HEK293 (cell line): ENCODE results near the gene OCA2.

Source experiments
- CTCF ChIA-PET: fragments of 350-600 bp; formaldehyde crosslinking; extraction: SDS; loops from one replicate; lab custom pipeline; 2021; ENCODE audit warnings: antibody characterized with exemption; lab: Yijun Ruan, JAX
- POLR2A ChIA-PET: fragments of 300-600 bp; formaldehyde crosslinking; extraction: SDS; loops from one replicate; lab custom pipeline; 2020; ENCODE audit warnings: antibody characterized with exemption, inconsistent platforms; lab: Yijun Ruan, JAX
- H3K27ac ChIP-seq: fragments of 200-500 bp; sonication (Bioruptor generic); 2 replicates; pipeline ENCODE4 v1.5.1; 2014; ENCODE audit warnings: low read depth, low read length, control low read depth, inconsistent platforms; ENCODE audit errors: extremely low read depth
- H3K36me3 ChIP-seq, 2 experiments: fragments of 200-500 bp in 1 of 2; sonication (Bioruptor generic) in 1 of 2; 1 replicate in 1 of 2; 2 replicates in 1 of 2; pipeline ENCODE4 v1.5.1; 2014 to 2017; ENCODE audit warnings: inconsistent platforms in 2 of 2, low read length in 2 of 2; ENCODE audit not compliant: control insufficient read depth in 2 of 2, insufficient read depth in 1 of 2
- H3K4me1 ChIP-seq: fragments of 200-500 bp; sonication (Bioruptor generic); 2 replicates; pipeline ENCODE4 v1.5.1; 2014; ENCODE audit warnings: mild to moderate bottlenecking, low read length, inconsistent platforms; ENCODE audit not compliant: control insufficient read depth, insufficient read depth
- H3K4me3 ChIP-seq: 2 replicates; pipeline ENCODE4 v1.5.1; 2011; ENCODE audit warnings: low read depth, mild to moderate bottlenecking, control low read depth, low read length, moderate library complexity
- H3K9me3 ChIP-seq: fragments of 200-500 bp; sonication (Bioruptor generic); 2 replicates; pipeline ENCODE4 v1.5.1; 2014; ENCODE audit warnings: low read depth, low read length, inconsistent platforms; ENCODE audit not compliant: control insufficient read depth, insufficient read depth
- GLI2 ChIP-seq: fragments of 450-650 bp; formaldehyde crosslinking; IDR thresholded peaks from 2 replicates; pipeline ENCODE4; 2017; ENCODE audit warnings: missing biosample characterization, missing genetic modification characterization, low read depth, borderline replicate concordance
- GLIS1 ChIP-seq: fragments of 450-650 bp; formaldehyde crosslinking; IDR thresholded peaks from 2 replicates; pipeline ENCODE4 v1.5.1; 2016; ENCODE audit warnings: missing biosample characterization, missing genetic modification characterization
- IKZF3 ChIP-seq: fragments of 450-650 bp; IDR thresholded peaks from 2 replicates; pipeline ENCODE4 v1.5.0; 2018; ENCODE audit warnings: missing biosample characterization, mild to moderate bottlenecking, missing genetic modification characterization, moderate library complexity
- MZF1 ChIP-seq: fragments of 450-650 bp; formaldehyde crosslinking; IDR thresholded peaks from 2 replicates; pipeline ENCODE4 v1.5.1; 2017; ENCODE audit warnings: missing biosample characterization, missing genetic modification characterization, borderline replicate concordance
- OSR2 ChIP-seq: fragments of 450-650 bp; formaldehyde crosslinking; IDR thresholded peaks from 2 replicates; pipeline ENCODE4 v1.5.1; 2016; ENCODE audit warnings: missing biosample characterization, missing genetic modification characterization
- SP7 ChIP-seq: fragments of 450-650 bp; formaldehyde crosslinking; IDR thresholded peaks from 2 replicates; pipeline ENCODE4 v1.5.1; 2016; ENCODE audit warnings: missing biosample characterization, missing genetic modification characterization
- ZNF132 ChIP-seq: fragments of 450-650 bp; formaldehyde crosslinking; IDR thresholded peaks from 2 replicates; pipeline ENCODE4 v1.5.1; 2017; ENCODE audit warnings: missing biosample characterization, missing genetic modification characterization, borderline replicate concordance
- ZNF133 ChIP-seq: fragments of 450-650 bp; formaldehyde crosslinking; IDR thresholded peaks from 2 replicates; pipeline ENCODE4 v1.5.1; 2016; ENCODE audit warnings: missing biosample characterization, missing genetic modification characterization
- ZNF155 ChIP-seq: fragments of 450-650 bp; formaldehyde crosslinking; IDR thresholded peaks from 2 replicates; pipeline ENCODE4 v1.5.1; 2016; ENCODE audit warnings: missing biosample characterization, missing genetic modification characterization
- ZNF174 ChIP-seq: fragments of 450-650 bp; formaldehyde crosslinking; IDR thresholded peaks from 2 replicates; pipeline ENCODE4 v1.5.0; 2017; ENCODE audit warnings: missing biosample characterization, mild to moderate bottlenecking, missing genetic modification characterization
- ZNF18 ChIP-seq: fragments of 450-650 bp; formaldehyde crosslinking; IDR thresholded peaks from 2 replicates; pipeline ENCODE4 v1.5.1; 2016; ENCODE audit warnings: missing biosample characterization, missing genetic modification characterization
- ZNF19 ChIP-seq: fragments of 450-650 bp; formaldehyde crosslinking; IDR thresholded peaks from 2 replicates; pipeline ENCODE4; 2016; ENCODE audit warnings: missing biosample characterization, missing genetic modification characterization, low read depth
- ZNF214 ChIP-seq: fragments of 450-650 bp; formaldehyde crosslinking; IDR thresholded peaks from 2 replicates; pipeline ENCODE4 v1.5.1; 2017; ENCODE audit warnings: missing biosample characterization, mild to moderate bottlenecking, missing genetic modification characterization, borderline replicate concordance
- ZNF26 ChIP-seq: fragments of 450-650 bp; formaldehyde crosslinking; IDR thresholded peaks from 2 replicates; pipeline ENCODE4 v1.5.1; 2016; ENCODE audit warnings: missing biosample characterization, missing genetic modification characterization
- ZNF292 ChIP-seq: fragments of 450-650 bp; formaldehyde crosslinking; IDR thresholded peaks from 2 replicates; pipeline ENCODE4 v1.5.1; 2016; ENCODE audit warnings: low read depth, missing biosample characterization, missing genetic modification characterization, borderline replicate concordance
- ZNF324 ChIP-seq: fragments of 450-650 bp; formaldehyde crosslinking; IDR thresholded peaks from 2 replicates; pipeline ENCODE4 v1.5.1; 2016; ENCODE audit warnings: missing biosample characterization, missing genetic modification characterization
- ZNF514 ChIP-seq: fragments of 450-650 bp; formaldehyde crosslinking; IDR thresholded peaks from 2 replicates; pipeline ENCODE4 v1.5.1; 2016; ENCODE audit warnings: missing biosample characterization, missing genetic modification characterization
- ZNF624 ChIP-seq: fragments of 450-650 bp; formaldehyde crosslinking; IDR thresholded peaks from 2 replicates; pipeline ENCODE4 v1.5.1; 2017; ENCODE audit warnings: missing biosample characterization, missing genetic modification characterization
- ZNF660 ChIP-seq: fragments of 450-650 bp; IDR thresholded peaks from 2 replicates; pipeline ENCODE4 v1.5.1; 2018; ENCODE audit warnings: missing biosample characterization, mild to moderate bottlenecking, missing genetic modification characterization
- ZNF747 ChIP-seq: fragments of 450-650 bp; formaldehyde crosslinking; IDR thresholded peaks from 2 replicates; pipeline ENCODE4 v1.5.1; 2016; ENCODE audit warnings: missing biosample characterization, missing genetic modification characterization
- ZNF777 ChIP-seq: fragments of 450-650 bp; formaldehyde crosslinking; IDR thresholded peaks from 2 replicates; pipeline ENCODE4 v1.5.1; 2017; ENCODE audit warnings: missing biosample characterization, missing genetic modification characterization, borderline replicate concordance
- ZNF830 ChIP-seq: fragments of 450-650 bp; IDR thresholded peaks from 2 replicates; pipeline ENCODE4 v1.5.0; 2018; ENCODE audit warnings: missing biosample characterization, missing genetic modification characterization, low read depth, mild to moderate bottlenecking, moderate library complexity
- TF ChIP-seq, protein P1 (sequence below): fragments of 450-650 bp; formaldehyde crosslinking; IDR thresholded peaks from 2 replicates; pipeline ENCODE4 v1.5.1; 2016; ENCODE audit warnings: missing biosample characterization, missing genetic modification characterization, borderline replicate concordance
- TF ChIP-seq, protein P2 (sequence below): fragments of 450-650 bp; formaldehyde crosslinking; IDR thresholded peaks from 2 replicates; pipeline ENCODE4 v1.5.1; 2016; ENCODE audit warnings: missing biosample characterization, missing genetic modification characterization

OCA2 gene

DNA sequence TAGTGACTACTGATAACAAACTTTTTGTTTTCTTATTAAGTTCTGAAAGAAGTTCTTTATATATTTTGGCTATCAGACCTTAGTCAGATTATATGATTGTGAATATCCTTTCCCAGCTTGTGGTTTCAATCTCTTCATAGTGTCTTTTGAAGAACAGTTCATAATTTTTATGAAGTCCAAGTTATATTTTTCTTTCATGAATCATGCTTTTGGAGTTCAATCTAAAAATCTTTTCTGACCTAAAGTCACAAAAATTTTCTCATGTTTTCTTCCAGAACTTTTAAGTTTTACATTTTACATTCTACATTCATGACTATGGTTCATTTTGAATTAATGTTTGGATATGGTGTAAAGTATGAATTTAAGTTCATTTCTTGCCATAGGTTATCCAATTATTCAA is 34.2 kb upstream of the OCA2 start:
- Histone ChIP-seq H3K27ac (no peak overlapping the region), H3K4me3 (no peak overlapping the region), H3K36me3 (peaks cover 0 to 60% of the 10 kb centered on the region in 2 experiments; a peak in 1 of 3 replicates), H3K4me1 (no peaks in the 10 kb centered on the region), H3K9me3 (no peaks in the 10 kb centered on the region)
- ChIA-PET POLR2A (no interaction called here), CTCF (no interaction called here)
- TF ChIP-seq OSR2 (tag by site-specific recombination) (no peak), ZNF132 (tag by site-specific recombination) (no peak), MZF1 (tag by site-specific recombination) (no peak), ZNF777 (no peak), ZNF174 (no peak), IKZF3 (no peak), ZNF830 (tag by site-specific recombination) (no peak), ZNF324 (tag by site-specific recombination) (no peak), ZNF19 (tag by site-specific recombination) (no peak), ZNF514 (tag by site-specific recombination) (no peak), ZNF214 (tag by site-specific recombination) (no peak), ZNF18 (tag by site-specific recombination) (no peak), ZNF660 (tag by site-specific recombination) (no peak), SP7 (tag by site-specific recombination) (no peak), GLIS1 (no peak)

DNA sequence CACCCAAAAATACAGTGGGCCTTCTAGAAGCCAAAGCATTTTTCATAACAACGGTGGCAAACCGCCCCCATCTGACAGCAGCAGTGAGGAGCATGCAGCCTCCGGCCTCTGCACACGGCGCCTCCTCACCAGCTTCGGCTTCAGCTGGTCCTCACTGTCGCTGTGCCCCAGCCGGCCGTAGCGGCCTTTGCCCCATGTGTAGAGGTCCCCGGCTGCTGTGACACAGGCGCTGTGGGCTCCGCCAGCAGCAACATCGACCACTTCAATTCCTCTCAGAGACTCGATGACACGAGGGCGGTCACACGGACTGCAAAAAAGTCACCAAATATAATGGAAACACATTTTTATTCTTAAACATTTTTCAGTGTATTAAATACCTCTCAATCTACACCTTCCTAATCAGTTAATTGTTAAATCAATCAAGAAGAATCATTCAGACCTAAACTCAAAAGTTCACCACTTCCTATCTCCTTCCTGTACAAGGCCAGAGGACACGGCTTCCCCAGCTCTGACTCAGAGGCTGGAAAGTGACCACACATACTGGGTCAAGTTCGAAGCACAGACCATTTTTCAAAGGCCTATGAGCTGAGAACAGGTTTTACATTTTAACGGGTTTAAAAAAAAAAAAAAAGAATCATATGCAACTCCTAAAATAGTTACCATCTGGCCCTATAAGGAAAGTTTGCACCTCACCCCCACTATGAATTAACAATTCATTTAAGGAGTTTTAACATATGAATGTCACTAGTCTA is 33.6 kb upstream of the OCA2 start:
- H3K9me3 ChIP-seq = no peaks in the 10 kb centered on the region
- no peaks in the 10 kb centered on the region for H3K4me1 ChIP-seq
- peaks cover 0 to 61% of the 10 kb centered on the region in 2 experiments; a peak in 1 of 3 replicates for H3K36me3 ChIP-seq
- CTCF ChIA-PET = no interaction called here
- H3K4me3 ChIP-seq = no peak overlapping the region
- POLR2A ChIA-PET = no interaction called here
- no peak overlapping the region for H3K27ac ChIP-seq
- TF ChIP-seq GLI2 (tag by site-specific recombination) = no peak
- no peak for TF ChIP-seq ZNF292
- no peak for TF ChIP-seq ZNF26
- TF ChIP-seq ZNF133 (tag by site-specific recombination) = no peak
- TF ChIP-seq ZNF155 (tag by site-specific recombination) = no peak
- TF ChIP-seq, protein P1, sequence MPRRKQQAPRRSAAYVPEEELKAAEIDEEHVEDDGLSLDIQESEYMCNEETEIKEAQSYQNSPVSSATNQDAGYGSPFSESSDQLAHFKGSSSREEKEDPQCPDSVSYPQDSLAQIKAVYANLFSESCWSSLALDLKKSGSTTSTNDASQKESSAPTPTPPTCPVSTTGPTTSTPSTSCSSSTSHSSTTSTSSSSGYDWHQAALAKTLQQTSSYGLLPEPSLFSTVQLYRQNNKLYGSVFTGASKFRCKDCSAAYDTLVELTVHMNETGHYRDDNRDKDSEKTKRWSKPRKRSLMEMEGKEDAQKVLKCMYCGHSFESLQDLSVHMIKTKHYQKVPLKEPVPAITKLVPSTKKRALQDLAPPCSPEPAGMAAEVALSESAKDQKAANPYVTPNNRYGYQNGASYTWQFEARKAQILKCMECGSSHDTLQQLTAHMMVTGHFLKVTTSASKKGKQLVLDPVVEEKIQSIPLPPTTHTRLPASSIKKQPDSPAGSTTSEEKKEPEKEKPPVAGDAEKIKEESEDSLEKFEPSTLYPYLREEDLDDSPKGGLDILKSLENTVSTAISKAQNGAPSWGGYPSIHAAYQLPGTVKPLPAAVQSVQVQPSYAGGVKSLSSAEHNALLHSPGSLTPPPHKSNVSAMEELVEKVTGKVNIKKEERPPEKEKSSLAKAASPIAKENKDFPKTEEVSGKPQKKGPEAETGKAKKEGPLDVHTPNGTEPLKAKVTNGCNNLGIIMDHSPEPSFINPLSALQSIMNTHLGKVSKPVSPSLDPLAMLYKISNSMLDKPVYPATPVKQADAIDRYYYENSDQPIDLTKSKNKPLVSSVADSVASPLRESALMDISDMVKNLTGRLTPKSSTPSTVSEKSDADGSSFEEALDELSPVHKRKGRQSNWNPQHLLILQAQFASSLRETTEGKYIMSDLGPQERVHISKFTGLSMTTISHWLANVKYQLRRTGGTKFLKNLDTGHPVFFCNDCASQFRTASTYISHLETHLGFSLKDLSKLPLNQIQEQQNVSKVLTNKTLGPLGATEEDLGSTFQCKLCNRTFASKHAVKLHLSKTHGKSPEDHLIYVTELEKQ (tag by site-specific recombination) = no peak
- no peak for TF ChIP-seq ZNF747
- TF ChIP-seq, protein P2, sequence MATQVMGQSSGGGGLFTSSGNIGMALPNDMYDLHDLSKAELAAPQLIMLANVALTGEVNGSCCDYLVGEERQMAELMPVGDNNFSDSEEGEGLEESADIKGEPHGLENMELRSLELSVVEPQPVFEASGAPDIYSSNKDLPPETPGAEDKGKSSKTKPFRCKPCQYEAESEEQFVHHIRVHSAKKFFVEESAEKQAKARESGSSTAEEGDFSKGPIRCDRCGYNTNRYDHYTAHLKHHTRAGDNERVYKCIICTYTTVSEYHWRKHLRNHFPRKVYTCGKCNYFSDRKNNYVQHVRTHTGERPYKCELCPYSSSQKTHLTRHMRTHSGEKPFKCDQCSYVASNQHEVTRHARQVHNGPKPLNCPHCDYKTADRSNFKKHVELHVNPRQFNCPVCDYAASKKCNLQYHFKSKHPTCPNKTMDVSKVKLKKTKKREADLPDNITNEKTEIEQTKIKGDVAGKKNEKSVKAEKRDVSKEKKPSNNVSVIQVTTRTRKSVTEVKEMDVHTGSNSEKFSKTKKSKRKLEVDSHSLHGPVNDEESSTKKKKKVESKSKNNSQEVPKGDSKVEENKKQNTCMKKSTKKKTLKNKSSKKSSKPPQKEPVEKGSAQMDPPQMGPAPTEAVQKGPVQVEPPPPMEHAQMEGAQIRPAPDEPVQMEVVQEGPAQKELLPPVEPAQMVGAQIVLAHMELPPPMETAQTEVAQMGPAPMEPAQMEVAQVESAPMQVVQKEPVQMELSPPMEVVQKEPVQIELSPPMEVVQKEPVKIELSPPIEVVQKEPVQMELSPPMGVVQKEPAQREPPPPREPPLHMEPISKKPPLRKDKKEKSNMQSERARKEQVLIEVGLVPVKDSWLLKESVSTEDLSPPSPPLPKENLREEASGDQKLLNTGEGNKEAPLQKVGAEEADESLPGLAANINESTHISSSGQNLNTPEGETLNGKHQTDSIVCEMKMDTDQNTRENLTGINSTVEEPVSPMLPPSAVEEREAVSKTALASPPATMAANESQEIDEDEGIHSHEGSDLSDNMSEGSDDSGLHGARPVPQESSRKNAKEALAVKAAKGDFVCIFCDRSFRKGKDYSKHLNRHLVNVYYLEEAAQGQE (tag by site-specific recombination) = no peak
- no peak for TF ChIP-seq ZNF624 (tag by site-specific recombination)
